GM12801 (cell line): ENCODE results near the gene PTCD1.

ENCODE experiments used
- CTCF ChIP-seq: IDR thresholded peaks from one replicate; pipeline ENCODE4 v1.5.1; 2011; ENCODE audit warnings: control low read depth; ENCODE audit not compliant: insufficient read length; ENCODE audit errors: extremely low read depth

Gene PTCD1

GRCh38 chr7:99418260-99418659 lies 20.3 kb downstream of the PTCD1 start:
- no peak for TF ChIP-seq CTCF

- TF ChIP-seq CTCF, result no peak
Observed at GRCh38 chr7:99410635-99411034, 28.0 kb downstream of the PTCD1 start.

DNA sequence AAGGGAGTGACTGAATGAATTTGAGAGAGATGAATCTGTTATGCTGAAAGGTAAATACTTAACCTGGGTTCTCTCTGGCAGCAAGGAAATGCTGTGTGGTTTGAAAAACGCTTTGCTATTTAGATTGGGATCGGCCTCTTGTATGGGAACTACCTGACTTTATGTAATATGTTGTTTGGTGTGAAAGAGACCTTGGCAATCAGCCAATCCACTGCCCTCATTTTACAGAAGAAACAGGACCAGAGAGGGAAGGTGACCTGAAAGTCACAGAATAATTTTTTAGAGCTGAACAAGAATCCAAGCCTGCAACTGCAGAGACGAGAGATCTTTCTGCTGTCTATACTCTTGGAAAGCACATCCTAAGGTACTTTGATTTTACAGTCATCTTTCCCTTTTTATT lies 28.8 kb downstream of the PTCD1 start:
- no peak for TF ChIP-seq CTCF

DNA sequence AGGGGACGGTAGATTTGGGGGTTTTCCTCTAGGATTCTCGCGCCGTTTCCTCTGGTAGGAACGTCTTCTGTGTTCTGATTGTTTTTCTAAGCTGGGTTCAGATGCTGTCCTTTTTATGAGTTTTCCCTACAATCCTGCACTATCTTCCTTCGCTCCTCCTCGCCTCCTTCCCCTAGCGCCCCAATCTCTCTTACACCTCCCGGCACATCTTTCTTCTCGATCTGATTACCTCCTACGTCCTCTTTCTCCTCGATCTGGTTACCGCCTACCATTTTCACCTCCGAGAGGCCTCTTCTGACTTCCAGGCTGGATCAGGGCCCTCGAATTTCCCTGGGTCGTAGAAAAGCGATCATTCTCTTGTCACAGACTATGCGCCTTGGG lies 29.4 kb downstream of the PTCD1 start:
- TF ChIP-seq CTCF, result no peak

DNA sequence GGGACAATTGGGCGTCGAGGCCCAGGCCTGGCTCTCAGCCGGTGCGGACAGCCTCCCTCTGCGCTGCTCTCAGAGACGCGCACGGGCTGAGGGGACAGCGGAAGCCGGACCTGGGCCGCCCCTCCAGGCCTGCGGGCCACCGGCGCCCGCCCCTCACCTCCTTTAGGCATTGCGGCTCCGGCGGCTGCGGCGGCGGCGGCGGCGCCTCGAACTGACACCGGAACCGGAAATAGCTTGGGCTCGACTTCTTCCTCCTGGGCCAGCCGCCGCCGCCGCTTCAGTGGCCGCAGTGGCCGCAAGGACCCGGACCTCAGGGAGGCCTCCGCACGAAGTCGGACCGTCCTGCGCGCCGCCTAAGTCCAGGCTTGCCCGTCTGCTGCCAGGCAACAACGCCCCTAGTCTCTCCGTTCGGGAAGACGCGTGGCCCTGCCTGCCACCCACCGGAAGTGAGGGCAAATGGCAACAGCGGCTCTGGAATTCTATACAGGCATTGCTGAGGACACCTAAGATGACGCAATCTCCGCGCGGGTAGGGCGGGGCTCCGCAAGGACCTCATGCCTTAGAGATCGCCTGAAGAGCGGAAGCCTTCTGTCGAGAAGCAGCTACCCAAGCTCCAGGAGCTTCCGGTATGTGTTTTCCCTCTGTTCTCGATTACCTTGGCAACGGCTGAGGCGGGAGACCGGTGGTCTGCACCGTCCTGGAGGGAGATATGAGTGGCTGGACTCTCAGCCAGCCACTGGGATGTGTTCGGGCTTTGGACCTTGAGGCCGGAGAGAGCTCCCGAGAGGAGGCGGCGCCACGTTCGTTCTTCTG lies 30.0 kb downstream of the PTCD1 start, which contains the start of the genes BUD31 and PDAP1:
Gene BUD31, plus strand, starts transcription at position 591 of the 813 bp plus-strand sequence. CDS start 2,124 bp downstream, outside the sequence.
Gene PDAP1, minus strand, starts transcription at position 219 of the 813 bp plus-strand sequence. Its CDS starts 49 bp downstream, at position 170.
- TF ChIP-seq CTCF, result no peak

DNA sequence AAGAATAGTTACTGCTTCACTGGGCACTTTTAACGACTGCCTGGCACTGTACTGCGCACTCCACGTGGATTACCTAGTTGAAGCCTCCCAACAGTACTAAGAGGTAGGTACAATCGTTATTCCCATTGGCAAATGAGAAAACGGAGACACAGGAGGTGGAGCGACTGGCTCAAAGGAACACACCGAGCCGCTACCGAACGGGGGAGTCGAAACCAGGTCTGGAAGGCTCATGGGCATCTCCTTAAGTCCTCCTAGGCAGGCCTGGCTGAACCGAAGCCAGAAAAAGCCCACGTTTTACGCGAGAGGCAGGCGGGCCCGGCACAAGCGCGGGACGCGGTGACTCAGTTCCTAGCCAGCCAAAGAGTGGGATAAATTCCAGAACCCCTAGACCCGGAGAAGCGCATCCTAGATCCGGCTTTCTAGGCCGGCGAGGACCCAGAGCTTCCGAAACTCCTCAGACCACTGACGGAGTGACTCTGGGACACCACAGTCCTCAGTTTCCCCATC lies 30.7 kb downstream of the PTCD1 start:
- no peak for TF ChIP-seq CTCF

GRCh38 chr7:99406557-99406956 lies 32.0 kb downstream of the PTCD1 start:
- no peak for TF ChIP-seq CTCF
